ENCODE results near the gene HOXA5.

The HOXA5 gene

GRCh38 chr7:27170426-27171324 is 27.2 kb upstream of the HOXA5 start:
- DNase-seq (ENCODE audit: low spot score): no peak

- no peak for DNase-seq (ENCODE audit: low spot score)
Measured at GRCh38 chr7:27169658-27170425, 26.4 kb upstream of the HOXA5 start.

DNA sequence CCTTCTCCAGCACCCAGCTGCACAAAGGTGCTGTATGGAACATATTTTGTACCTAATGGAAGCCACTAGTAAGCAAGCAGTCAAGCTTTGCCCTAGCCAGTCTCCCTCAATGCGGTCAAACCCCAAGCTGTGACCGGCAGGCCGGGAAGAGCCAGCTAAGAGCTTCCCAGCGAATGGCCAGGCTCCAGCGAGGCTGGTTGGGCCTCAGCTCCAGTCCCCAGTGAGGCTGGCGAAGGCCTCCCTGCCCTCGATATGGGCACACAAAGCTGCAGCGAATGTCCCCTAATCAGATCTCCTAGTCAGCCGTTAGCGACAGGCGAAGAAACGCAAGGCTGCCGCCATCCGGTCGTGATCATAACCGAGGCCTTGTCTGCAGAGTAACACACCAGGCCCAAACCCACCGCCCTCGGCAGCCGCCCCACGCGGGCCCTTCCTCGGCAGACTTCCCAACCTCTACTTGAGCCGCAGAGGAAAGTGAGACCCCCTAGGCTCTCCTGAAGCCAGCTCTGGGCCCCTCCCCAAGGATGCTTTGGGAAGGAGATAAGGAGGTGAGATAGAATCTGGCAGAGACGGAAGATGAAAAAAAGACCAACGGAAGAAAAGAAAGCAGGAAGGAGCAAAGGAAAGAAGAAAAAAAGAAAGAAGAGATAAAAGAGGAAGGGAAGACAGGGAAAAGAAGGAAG is 24.9 kb upstream of the HOXA5 start:
- no peak for DNase-seq (ENCODE audit: low spot score)

GRCh38 chr7:27167916-27168264 is 24.4 kb upstream of the HOXA5 start:
- DNase-seq (ENCODE audit: low spot score): no peak

DNA sequence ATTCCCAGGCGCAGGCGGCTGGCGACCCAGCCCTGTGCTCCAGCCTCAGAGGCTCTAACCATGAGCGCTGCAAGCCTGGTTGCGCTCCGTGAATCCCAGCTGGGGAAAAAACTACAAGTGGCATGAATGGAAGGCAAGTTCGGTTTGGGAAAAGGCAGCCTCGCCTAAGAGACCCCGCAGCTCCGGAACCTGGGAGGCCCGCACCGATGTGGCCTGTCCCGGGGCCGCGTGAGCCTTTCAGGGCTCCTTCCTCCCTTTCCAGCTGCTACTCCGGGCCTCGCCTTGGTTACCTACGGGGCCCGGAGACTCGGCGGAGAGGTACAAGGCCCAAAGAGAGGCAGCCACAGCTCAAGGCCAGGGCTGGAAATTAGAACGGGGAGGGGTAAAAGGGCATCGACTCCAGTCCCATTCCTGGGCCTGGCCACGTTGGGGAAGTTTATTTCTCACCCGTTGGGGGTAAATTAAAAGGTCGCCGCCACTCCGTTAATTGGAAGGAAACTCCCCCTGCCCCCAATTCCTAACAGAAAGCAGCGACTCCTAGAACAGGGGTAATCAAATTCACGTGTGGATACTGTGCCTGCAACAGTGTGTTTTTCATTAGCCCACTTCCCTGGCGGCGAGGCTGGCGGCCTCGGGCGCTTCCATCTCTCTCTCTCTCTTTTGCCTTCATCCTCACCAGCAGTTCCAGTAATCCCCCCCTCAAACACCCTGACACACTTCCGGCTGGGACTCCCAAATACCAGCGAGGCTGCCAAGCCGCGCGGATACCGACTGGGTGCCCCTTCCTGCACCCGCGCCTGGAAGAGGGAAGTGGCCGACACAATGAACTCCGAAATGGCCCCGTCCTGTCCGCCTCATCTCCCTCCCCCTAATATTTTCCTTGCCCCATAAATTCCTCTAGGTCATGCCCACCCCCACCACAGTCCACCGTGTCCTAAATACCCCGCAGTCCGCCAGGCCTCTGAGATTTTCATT is 23.3 kb upstream of the HOXA5 start:
- DNase-seq (ENCODE audit: low spot score): no peak

- no peak for DNase-seq (ENCODE audit: low spot score)
Measured at GRCh38 chr7:27165996-27166530, 22.6 kb upstream of the HOXA5 start.

DNA sequence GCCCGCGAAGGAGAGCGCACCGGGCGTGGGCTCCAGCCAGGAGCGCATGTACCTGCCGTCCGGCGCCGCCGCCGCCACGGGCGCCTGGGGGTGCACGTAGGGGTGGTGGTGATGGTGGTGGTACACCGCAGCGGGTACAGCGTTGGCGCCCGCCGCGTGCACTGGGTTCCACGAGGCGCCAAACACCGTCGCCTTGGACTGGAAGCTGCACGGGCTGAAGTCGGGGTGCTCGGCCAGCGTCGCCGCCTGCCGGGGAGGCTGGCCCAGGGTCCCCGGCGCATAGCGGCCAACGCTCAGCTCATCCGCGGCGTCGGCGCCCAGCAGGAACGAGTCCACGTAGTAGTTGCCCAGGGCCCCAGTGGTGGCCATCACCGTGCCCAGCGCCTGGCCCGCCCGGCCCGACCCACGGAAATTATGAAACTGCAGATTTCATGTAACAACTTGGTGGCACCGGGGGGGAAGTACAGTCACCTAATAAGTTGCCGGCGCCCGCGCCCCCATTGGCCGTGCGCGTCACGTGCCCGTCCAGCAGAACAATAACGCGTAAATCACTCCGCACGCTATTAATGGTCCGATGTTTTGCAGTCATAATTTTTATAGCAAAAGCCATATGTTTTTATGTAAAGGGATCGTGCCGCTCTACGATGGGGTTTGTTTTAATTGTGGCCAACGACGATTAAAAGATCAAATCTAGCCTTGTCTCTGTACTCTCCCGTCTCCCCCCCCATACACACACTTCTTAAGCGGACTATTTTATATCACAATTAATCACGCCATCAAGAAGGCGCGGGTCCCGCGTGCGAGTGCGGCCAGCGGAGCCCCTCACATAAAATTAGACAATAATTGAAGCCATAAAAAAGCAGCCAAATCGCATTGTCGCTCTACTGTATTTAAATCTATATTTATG is 21.9 kb upstream of the HOXA5 start, which contains the start of gene HOXA9:
TSS of gene HOXA9 (minus strand) at position 449 of the 907 bp plus-strand sequence. CDS start at position 369, 80 bp downstream.
- DNase-seq (ENCODE audit: low spot score): no peak

DNA sequence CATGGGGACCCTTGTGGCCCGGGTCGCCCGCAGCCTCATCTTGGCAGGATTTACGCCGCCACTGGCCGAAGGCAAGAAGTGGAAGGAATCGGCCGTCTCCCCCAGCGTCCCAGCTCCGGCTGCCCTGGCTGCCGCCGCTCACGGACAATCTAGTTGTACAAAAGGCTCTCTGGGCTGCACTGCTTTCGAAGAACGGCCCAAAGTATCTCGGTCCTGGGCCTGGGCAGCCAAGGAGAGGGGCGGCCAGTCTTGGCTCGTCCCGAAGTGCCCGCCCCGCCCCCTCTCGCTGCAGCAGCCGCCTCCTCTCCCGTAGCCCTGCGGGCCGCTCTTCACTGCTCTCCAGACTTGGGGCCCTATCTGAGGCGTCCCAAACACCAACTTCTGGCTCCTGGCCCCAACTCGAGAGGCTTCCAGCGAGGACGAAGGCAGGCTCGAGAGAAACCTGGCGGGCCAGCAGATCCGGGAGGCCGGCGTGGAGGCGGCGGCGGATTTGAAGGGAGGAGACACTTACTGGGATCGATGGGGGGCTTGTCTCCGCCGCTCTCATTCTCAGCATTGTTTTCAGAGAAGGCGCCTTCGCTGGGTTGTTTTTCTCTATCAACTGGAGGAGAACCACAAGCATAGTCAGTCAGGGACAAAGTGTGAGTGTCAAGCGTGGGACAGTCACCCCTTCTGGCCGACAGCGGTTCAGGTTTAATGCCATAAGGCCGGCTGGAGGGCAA is 21.0 kb upstream of the HOXA5 start:
- no peak for DNase-seq (ENCODE audit: low spot score)

GRCh38 chr7:27164045-27164366 is 20.5 kb upstream of the HOXA5 start:
- DNase-seq (ENCODE audit: low spot score): no peak

DNA sequence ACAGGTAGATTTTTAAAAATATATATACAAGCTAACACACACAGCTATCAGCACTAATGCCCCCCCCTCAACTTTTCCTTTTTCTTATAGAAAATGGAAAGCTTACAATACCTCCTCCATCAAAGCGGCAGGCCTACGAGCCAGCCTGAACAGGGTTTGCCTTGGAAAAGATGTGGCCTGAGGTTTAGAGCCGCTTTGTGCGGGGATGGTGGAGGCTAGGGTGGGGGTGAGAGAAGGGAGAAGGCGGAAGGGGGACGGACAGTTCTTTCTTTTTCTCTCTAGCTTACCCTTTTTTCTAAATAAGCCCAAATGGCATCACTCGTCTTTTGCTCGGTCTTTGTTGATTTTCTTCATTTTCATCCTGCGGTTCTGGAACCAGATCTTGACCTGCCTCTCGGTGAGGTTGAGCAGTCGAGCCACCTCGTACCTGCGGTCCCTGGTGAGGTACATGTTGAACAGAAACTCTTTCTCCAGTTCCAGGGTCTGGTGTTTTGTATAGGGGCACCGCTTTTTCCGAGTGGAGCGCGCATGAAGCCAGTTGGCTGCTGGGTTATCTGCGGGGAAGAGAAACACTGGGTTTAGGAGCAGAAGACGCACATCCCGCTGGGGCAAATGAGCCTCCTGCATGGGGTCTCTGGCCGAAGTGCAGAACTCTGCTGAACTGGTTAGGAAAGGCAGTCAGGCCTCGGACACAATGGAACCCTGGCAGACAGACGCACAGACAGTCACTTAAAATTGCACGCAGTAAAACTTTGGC is 20.0 kb upstream of the HOXA5 start:
- no peak for DNase-seq (ENCODE audit: low spot score)

GRCh38 chr7:27162561-27163287 is 19.2 kb upstream of the HOXA5 start:
- no peak for DNase-seq (ENCODE audit: low spot score)

DNA sequence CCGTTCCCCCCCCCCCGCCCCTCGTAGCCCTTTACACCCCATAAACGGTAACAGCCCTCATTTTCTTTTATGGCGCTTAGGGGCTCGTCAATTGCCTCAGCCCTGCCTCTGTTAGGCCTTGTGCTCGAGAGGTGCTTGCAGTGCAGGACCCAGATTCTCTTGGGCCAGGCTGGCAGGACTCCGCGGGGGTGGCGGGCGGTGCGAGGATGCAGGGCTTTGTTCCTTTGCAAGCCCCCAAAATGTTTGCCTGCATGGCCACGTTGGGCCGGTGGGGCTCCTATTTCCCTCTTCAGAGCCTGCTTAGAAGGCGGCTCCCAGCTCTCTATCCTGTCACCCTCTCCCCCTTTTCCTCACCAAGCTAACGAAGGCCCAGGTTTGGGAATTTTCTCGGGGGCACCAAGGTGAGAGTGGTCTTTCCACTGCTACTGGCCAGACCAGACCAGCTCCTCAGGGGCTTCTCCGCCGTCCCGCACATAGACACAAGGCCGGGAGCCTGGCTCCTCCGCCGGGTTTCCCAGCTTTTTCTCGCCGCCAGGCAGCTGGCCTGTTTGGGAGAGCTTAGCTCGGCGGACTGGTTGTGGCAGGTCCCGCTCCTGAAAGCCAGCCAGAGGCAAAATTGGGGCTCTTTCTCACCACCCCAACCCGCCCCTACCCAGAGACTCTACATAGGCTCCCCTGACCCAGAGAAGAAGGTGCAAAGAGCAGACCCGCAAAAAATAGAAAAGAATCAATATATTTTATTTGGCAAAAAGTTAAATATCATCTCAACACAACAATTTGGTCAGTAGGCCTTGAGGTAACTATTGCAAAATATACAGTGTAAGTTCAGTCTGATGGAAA is 18.5 kb upstream of the HOXA5 start:
- no peak for DNase-seq (ENCODE audit: low spot score)

GRCh38 chr7:27161214-27161720 is 17.8 kb upstream of the HOXA5 start:
- peak; percentile 21 for DNase-seq (ENCODE audit: low spot score)

DNA sequence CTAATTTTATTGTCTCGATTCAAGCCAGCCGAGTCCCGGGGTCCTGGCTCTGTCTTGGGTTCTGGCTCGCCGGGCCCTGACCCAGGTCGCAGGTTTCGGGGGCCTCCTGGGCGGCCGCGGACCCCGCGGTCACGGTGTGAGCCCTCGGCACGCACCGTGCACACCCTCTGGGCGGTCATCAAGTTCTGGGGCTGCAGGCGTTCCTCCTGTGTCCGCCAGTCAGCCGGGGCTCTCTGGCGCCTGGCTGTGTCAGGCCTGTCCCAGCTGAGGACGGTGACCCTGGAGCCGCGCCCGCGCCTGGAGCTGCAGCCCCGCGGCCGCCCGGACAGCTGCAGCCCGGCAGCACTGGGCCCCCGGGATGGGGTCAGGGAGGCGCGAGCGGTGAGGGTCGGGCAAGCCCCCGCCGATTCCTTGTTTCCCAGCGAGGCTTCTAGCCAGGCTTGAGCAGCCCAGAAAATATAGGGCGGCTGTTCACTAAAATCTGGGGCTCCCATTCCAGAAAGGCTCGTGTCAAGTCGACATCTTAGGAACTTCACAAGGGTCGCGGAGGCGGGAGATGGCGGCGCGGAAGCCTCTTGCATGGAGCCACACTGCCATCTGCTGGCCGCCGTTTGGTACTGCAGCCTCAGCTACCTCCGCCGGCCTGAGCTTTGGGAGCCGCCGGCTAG is 17.2 kb upstream of the HOXA5 start:
- peak; percentile 55 for DNase-seq (ENCODE audit: low spot score)

GRCh38 chr7:27160145-27160545 is 16.7 kb upstream of the HOXA5 start:
- DNase-seq (ENCODE audit: low spot score): no peak
